NCI-H1092 (cell line): ENCODE measurements around the gene GIT2.
A peak's percentile ranks its signal among the peaks of the same experiment; 100 is the strongest.
"Not testable (repeated sequence)": the region's sequence is repeated elsewhere in the genome, so short reads cannot be mapped to it uniquely, and the experiment has no call there.

ENCODE experiments used
- DNase-seq: peaks from one replicate; lab custom pipeline; 2025; lab: John Stamatoyannopoulos, UW

Gene GIT2

GRCh38 chr12:109920261-109920780, 75.8 kb downstream of the GIT2 start:
- DNase-seq: no peak

DNA sequence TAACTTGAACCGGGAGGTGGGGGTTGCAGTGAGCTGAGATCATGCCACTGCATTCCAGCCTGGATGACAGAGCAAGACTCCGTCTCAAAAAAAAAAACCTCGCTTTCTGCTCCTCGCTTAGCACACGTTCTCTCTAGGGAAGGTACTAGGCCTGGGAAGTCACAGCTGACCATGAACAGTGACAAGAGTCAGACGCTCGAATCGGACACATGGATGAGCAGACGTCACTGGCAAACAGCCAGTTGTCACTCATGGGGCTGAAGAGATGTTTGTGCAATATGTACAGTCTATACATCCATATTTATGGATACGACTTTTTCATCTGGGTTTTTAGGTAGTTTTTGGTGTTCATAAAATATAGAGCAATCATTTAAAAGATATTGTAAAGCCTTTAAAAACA, 76.7 kb downstream of the GIT2 start:
- no peak for DNase-seq

DNA sequence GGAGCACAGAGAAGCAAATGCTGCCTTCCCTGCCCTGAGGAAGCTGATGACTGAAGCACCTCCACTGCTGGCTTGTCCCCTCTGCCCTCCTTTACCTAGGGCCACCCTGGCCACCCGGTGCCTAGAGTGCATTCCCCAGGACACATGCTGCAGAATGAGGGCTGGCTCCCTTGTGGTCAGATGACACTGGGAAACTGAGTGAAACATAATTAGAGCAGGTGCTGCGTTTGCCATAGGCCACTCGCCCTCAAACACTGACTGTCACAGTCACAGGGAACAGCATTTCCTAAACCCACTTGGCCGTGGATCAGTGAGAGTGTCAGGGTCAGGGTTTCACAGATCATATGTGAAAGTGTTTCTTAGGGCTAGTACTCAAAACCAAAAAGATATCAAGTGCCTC, 80.1 kb downstream of the GIT2 start:
- DNase-seq: no peak

DNA sequence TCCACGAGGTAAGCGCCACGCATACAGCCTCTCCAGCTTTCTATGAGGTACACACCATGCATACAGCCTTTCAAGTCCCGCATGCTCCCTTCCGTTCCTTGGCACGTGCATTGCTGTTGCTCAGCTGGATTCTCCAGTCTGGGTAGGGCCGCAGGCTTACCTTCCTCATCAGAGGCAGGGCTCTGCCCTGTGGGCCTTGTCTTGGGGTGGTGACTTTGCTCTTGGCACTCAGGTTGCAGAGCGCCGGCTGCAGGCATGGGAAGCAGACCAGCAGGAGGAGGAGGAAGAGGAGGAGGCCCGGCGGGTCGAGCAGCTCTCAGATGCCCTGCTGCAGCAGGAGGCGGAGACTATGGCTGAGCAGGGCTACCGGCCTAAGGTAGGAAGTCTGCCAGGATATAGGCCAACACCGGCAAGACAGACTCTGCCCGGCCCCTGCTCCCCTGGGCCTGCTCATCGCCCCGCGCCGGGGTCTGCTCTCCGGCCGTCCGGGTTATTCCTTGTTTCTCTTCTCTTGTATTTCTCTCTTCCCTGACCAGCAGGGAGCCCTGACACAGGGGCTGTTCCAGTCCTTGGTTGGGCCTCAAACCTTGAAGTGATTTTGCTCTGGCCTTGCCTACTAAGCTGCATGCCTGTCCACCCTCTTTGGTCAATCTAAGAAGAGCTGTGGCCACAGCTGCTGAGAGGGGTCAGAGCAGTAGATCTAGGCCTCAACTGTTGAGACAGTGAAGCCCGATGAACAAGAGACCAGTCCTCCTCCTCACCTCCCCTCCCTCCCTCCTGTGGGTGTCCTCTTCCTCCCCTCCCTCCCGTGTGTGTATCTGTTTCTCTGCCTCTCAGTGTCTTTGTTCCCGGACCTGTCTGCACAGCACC, 80.8 kb downstream of the GIT2 start:
- DNase-seq: no peak

GRCh38 chr12:109914461-109914860, 81.7 kb downstream of the GIT2 start:
- DNase-seq: no peak

DNA sequence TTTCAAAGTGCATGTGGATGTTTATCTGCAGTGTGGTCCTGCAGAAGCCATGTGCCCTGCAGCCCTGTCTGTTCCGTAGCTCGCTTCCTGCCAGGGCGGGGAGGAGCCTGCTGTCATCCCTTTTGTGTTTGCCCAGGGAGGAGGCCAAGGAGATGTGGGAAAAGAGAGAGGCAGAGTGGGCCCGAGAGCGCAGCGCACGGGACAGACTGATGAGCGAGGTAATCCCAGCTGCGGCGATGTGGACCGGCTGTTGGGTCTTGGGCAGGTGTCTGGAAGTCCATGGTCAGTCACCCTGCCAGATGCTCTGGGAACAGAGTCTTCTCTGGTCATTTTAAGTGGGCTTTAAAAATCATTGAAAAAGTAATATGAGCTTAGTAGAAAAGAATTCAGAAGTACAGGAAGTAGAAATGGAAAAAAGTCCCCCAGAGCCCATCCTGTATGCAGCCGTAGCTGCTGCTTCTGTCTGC, 83.3 kb downstream of the GIT2 start:
- no peak for DNase-seq

DNA sequence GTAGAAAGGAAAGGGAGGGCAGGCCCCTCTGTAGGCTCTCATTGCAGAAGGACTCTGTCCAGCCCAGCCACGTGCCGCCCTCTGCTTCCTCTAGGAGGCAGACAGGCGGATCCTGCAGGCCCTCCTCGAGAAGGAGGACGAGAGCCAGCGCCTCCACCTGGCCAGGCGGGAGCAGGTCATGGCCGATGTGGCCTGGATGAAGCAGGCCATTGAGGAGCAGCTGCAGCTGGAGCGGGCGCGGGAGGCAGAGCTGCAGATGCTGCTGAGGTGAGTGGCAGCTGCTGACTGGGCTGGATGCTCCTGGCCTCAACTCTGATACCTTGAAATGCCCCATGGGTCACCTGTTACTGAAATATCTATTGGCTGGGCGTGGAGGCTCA, 85.2 kb downstream of the GIT2 start:
- no peak for DNase-seq

- DNase-seq: no peak
Measured at GRCh38 chr12:109910254-109910968, 85.8 kb downstream of the GIT2 start.

DNA sequence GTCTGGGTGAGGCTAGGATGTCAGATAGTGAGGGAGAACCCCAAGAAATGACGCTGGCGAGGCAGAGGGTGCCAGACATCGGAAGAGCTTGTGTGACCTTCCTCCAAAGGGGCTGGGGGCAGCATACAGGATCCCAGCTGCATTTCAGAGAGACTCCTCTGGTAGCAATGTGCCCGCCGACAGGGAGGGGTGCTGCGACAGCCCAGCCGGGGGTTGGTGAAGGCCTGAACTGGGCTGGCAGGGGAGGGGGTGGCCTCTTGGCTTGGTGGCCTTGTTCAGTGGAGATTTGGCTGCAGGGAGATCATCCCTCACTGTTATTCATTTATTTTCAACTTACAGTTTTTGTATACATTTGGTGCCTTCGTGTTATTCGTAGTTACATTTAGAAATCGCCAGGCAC, 90.9 kb downstream of the GIT2 start:
- no peak for DNase-seq

- DNase-seq: no peak
Measured at GRCh38 chr12:109902891-109903418, 93.2 kb downstream of the GIT2 start.

GRCh38 chr12:109900752-109901580, 95.2 kb downstream of the GIT2 start:
- no peak for DNase-seq

DNA sequence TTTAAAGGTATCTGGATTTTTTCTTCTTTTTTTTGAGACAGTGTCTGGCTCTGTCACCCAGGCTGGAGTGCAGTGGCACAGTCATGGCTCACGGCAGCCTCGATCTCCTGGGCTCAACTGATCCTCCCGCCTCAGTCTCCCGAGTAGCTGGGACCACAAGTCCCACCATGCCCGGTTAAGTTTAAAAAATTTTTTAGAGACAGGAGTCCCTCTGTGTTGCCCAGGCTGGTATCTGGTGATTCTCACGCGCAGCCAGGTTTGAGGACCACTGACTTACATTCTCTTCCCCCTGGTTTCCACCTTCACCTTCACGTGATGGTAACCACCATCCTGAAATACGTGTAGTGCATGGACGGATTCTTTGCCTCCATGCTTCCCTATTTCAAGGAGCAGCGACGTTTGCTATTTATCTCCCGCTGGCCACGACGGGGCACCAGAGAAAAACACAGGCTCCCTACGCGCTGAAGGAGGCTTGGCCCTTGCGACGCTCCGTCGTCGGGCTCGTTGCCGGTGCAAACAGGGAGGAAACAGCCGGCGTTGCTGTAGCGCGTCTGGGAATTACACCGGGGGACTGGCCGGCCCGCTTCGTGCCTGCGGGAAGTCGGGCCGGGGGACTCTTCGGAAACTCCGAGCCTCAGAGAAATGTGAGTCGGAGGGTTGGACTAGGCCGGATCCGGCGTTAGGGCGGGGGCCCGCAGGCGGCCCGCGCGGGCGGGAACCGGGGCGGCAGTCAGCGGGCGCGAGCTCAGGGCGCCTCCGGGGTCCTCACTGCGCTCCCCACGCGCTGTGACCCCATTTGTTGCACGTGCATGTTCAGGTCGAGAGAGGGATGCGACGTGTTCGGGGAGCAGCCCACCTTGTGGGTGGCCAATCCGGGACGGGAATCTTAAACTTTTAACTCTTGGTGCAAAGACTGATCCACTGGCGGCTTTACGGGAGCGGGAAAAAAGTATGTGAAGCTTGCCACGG, 96.1 kb downstream of the GIT2 start, which contains the start of gene TCHP:
TCHP (plus strand) TSS at position 492 of the 969 bp plus-strand sequence. CDS start 2,753 bp downstream, outside the sequence.
- peak; percentile 45 for DNase-seq

- DNase-seq: not testable (repeated sequence)
Measured at GRCh38 chr12:109899345-109899744, 96.8 kb downstream of the GIT2 start.

GRCh38 chr12:109897029-109897428, 99.1 kb downstream of the GIT2 start:
- DNase-seq: no peak

DNA sequence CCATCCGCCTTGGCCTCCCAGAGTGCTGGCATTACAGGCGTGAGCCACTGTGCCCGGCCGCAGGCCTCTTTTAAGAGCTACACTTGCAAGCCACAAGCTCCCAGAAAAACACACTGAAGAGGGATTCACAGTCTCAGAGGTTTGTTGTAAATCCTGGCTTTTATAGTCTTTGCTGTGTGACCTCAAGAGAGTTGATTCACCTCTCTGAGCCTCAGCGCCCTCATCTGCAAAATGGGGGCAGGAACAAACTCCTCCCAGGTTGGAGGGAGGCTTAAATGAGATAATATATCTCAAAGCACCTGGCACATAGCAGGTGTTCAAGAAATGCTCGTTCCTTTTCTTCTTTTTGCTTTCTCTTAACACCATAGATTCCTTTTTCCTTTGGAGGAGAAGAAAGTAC, 100.0 kb downstream of the GIT2 start:
- no peak for DNase-seq

DNA sequence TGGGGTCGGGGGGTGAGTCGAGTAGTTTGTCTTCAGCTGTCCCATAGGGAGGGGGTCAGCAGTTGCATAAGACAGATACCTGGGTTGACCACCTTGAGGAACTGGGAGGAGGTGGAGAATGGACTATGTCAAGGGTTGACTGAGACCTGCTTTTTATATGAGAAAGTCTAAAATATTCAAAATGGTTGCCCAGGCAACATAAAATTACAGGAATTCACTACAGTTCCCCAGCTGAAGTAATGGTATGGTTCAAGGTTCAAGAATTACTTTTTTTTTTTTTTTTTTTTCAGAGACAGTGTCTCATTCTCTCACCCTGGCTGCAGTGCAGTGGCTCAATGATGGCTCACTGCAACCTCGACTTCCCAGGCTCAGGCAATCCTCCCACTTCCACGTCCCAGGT, 101.2 kb downstream of the GIT2 start:
- DNase-seq: no peak

DNA sequence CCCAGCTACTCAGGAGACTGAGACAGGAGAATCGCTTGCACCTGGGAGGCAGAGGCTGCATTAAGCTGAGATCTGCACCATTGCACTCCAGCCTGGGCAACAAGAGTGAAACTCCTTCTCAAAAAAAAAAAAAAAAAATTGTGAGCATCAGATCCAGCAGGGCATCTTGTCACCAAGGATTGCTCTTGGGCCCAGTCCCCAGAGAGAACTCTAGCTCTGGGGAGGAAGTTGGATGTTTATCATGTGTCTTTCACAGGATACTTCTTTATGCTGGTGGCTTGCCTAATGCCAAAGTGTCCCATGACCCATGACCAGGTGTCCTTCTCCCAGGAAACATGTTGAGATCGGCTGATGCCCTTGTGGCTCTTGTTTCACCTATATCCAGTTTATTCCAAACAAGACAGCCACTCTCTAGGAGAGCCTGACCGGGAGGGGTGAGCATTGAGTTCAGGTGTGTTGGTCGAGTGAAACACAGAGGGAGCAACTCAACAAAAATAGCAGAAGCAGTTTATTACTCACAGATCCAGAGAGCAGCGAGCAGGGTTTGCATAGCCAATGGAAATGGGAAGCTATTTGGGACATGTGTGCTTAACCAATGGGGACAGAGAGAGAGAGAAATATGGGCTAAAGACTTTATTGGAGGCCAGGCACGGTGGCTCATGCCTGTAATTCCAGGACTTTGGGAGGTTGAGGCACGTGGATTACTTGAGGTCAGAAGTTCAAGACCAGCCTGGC, 102.7 kb downstream of the GIT2 start:
- no peak for DNase-seq

GRCh38 chr12:109892748-109893147, 103.4 kb downstream of the GIT2 start:
- DNase-seq: no peak

GRCh38 chr12:109892165-109892715, 103.9 kb downstream of the GIT2 start:
- no peak for DNase-seq

DNA sequence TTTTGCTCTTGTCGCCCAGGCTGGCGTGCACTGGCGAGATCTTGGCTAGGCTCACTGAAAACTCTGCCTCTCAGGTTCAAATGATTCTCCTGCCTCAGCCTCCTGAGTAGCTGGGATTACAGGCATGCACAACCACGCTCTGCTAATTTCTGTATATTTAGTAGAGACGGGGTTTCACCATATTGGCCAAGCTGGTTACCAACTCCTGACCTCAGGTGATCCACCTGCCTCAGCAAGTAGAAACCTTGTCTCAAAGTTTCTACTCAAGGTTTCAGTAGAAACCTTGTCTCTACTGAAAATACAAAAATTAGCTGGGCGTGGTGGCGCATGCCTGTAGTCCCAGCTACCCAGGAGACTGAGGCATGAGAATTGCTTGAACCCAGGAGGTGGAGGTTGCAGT, 104.4 kb downstream of the GIT2 start:
- not testable (repeated sequence) for DNase-seq
